Progenitor cell of endocrine pancreas (in vitro differentiated cells): ENCODE measurements around the gene PCDH15. TPM values are rescaled to one million over a fixed set of nuclear protein-coding genes. Genes with fewer than 3 reads are reported as not detected.

Experiments used
- DNase-seq: peaks from one replicate; pipeline ENCODE4 v3.0.0; 2021; ENCODE audit warnings: low spot score; ENCODE audit not compliant: unreplicated experiment
- H3K27ac Mint-ChIP-seq: 2 replicates; pipeline ENCODE4 v1.8.0; 2021; ENCODE audit warnings: mild to moderate bottlenecking, moderate library complexity, mixed read lengths
- H3K27me3 Mint-ChIP-seq: 2 replicates; pipeline ENCODE4 v1.8.0; 2021; ENCODE audit warnings: mixed read lengths
- H3K36me3 Mint-ChIP-seq: 2 replicates; pipeline ENCODE4 v1.8.0; 2022; ENCODE audit warnings: mixed read lengths; ENCODE audit not compliant: insufficient read depth
- H3K4me1 Mint-ChIP-seq: 2 replicates; pipeline ENCODE4 v1.8.0; 2021; ENCODE audit warnings: low read depth, mixed read lengths
- H3K4me3 Mint-ChIP-seq: 2 replicates; pipeline ENCODE4 v1.8.0; 2021; ENCODE audit warnings: low read depth, mild to moderate bottlenecking, moderate library complexity, mixed read lengths
- H3K9me3 Mint-ChIP-seq: 2 replicates; pipeline ENCODE4 v1.8.0; 2021; ENCODE audit warnings: low read depth, mixed read lengths
- CTCF ChIP-seq: fragments of 200-600 bp; sonication (generic); IDR thresholded peaks from one replicate; pipeline ENCODE4 v1.5.0; 2021; ENCODE audit warnings: antibody characterized with exemption, mild to moderate bottlenecking; ENCODE audit not compliant: unreplicated experiment
- total RNA-seq: library from RNA; stranded (reverse); gene quantifications from 2 replicates; pipeline ENCODE4 v1.2.1, GENCODE V29; 2021

PCDH15 gene
- total RNA-seq, 1 donor from 2014 or later: 0.14 TPM

- TF ChIP-seq CTCF: no peak
- no peaks in the 10 kb centered on the region for H3K27me3 Mint-ChIP-seq
- H3K4me1 Mint-ChIP-seq: peaks cover 5% of the 10 kb centered on the region
- H3K9me3 Mint-ChIP-seq: peaks cover 3% of the 10 kb centered on the region
- no peak overlapping the region for H3K27ac Mint-ChIP-seq
- no peaks in the 10 kb centered on the region for H3K36me3 Mint-ChIP-seq
- H3K4me3 Mint-ChIP-seq: no peak overlapping the region
- no peak for DNase-seq
These were observed 437.6 kb downstream of the PCDH15 start for GRCh38 chr10:54363390-54363789.

GRCh38 chr10:54342058-54342457 lies 459.0 kb downstream of the PCDH15 start:
- Mint-ChIP-seq H3K4me3 (no peak overlapping the region), H3K27ac (no peak overlapping the region), H3K4me1 (no peaks in the 10 kb centered on the region), H3K27me3 (no peaks in the 10 kb centered on the region), H3K9me3 (peaks cover 23% of the 10 kb centered on the region), H3K36me3 (peaks cover 5% of the 10 kb centered on the region)
- no peak for TF ChIP-seq CTCF
- no peak for DNase-seq

DNA sequence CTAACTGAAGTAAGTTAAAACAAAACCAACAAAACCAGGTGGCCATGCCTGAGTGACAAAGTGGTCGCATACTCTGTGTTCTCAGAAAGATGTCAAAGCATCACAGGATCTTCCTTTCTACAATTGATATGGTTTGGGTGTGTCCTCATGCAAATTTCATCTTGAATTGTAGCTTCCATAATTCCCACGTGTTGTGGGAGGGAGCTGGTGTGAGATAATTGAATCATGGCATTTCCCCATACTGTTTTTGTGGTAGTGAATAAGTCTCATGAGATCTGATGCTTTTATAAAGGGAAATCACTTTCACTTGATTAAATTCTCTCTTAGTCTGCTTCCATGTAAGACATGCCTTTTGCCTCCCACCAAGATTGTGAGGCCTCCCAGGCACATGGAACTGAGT lies 465.7 kb downstream of the PCDH15 start:
- peaks cover 6% of the 10 kb centered on the region for H3K9me3 Mint-ChIP-seq
- no peak overlapping the region for H3K27ac Mint-ChIP-seq
- peaks cover 1% of the 10 kb centered on the region for H3K4me1 Mint-ChIP-seq
- no peaks in the 10 kb centered on the region for H3K27me3 Mint-ChIP-seq
- H3K36me3 Mint-ChIP-seq: no peaks in the 10 kb centered on the region
- H3K4me3 Mint-ChIP-seq: no peak overlapping the region
- no peak for TF ChIP-seq CTCF
- DNase-seq: no peak

GRCh38 chr10:54319341-54319740 lies 481.7 kb downstream of the PCDH15 start:
- Mint-ChIP-seq H3K4me3 (no peak overlapping the region), H3K9me3 (no peaks in the 10 kb centered on the region), H3K36me3 (no peaks in the 10 kb centered on the region), H3K27me3 (no peaks in the 10 kb centered on the region), H3K27ac (no peak overlapping the region), H3K4me1 (no peaks in the 10 kb centered on the region)
- DNase-seq: no peak
- TF ChIP-seq CTCF: no peak

DNA sequence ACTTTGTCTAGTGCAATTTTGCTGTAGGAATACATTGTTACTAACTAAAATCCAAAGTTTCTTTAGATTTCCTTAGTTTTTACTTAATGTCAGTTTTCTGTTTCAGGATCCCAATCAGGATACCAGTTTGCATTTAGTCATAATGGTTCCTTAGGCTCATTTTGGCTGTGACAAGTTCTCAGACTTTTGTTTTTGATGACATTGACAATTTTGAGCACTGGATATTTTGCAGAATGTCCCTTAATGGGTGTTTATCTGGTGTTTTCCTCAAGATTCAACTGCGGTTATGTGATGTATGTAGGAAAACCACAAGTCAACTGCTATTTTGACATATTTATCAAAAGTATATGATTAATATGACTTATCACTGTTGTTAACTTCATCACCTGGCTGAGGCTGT lies 482.6 kb downstream of the PCDH15 start:
- Mint-ChIP-seq H3K4me1 (no peaks in the 10 kb centered on the region), H3K9me3 (no peaks in the 10 kb centered on the region), H3K27ac (no peak overlapping the region), H3K36me3 (no peaks in the 10 kb centered on the region), H3K4me3 (no peak overlapping the region), H3K27me3 (no peaks in the 10 kb centered on the region)
- DNase-seq: no peak
- TF ChIP-seq CTCF: no peak
